ENCODE measurements around the gene PCSK5.
"Not testable (repeated sequence)": the region's sequence is repeated elsewhere in the genome, so short reads cannot be mapped to it uniquely, and the experiment has no call there.

The PCSK5 gene

GRCh38 chr9:76302543-76302942 is 412.1 kb downstream of the PCSK5 start:
- no peaks in the 10 kb centered on the region for H3K27me3 ChIP-seq (ENCODE audit: control insufficient read depth, insufficient read depth, low read length)
- H3K27ac ChIP-seq (ENCODE audit: low read depth, low read length): no peak overlapping the region
- H3K9me3 ChIP-seq (ENCODE audit: control insufficient read depth, insufficient read depth, low read length): no peaks in the 10 kb centered on the region
- no peak overlapping the region for H3K4me3 ChIP-seq (ENCODE audit: low read depth, low read length)
- peaks cover 11% of the 10 kb centered on the region for H3K4me1 ChIP-seq (ENCODE audit: control insufficient read depth, insufficient read depth, low read length)
- no peaks in the 10 kb centered on the region for H3K36me3 ChIP-seq (ENCODE audit: control insufficient read depth, insufficient read depth, low read length)
- H3K9ac ChIP-seq (ENCODE audit: low read depth, low read length): no peak overlapping the region

- no peaks in the 10 kb centered on the region for H3K36me3 ChIP-seq (ENCODE audit: control insufficient read depth, insufficient read depth, low read length)
- H3K27me3 ChIP-seq (ENCODE audit: control insufficient read depth, insufficient read depth, low read length): no peaks in the 10 kb centered on the region
- no peak overlapping the region for H3K27ac ChIP-seq (ENCODE audit: low read depth, low read length)
- H3K4me1 ChIP-seq (ENCODE audit: control insufficient read depth, insufficient read depth, low read length): peaks cover 6% of the 10 kb centered on the region; the same call in 1 of the 2 replicates
- no peak overlapping the region for H3K4me3 ChIP-seq (ENCODE audit: low read depth, low read length)
- H3K9ac ChIP-seq (ENCODE audit: low read depth, low read length): no peak overlapping the region
- H3K9me3 ChIP-seq (ENCODE audit: control insufficient read depth, insufficient read depth, low read length): no peaks in the 10 kb centered on the region
Observed at GRCh38 chr9:76302947-76303550, 412.6 kb downstream of the PCSK5 start.

- H3K9me3 ChIP-seq (ENCODE audit: control insufficient read depth, insufficient read depth, low read length); H3K36me3 ChIP-seq (ENCODE audit: control insufficient read depth, insufficient read depth, low read length); H3K27me3 ChIP-seq (ENCODE audit: control insufficient read depth, insufficient read depth, low read length); H3K4me1 ChIP-seq (ENCODE audit: control insufficient read depth, insufficient read depth, low read length); H3K27ac ChIP-seq (ENCODE audit: low read depth, low read length); H3K4me3 ChIP-seq (ENCODE audit: low read depth, low read length); H3K9ac ChIP-seq (ENCODE audit: low read depth, low read length): not testable (repeated sequence)
Observed at GRCh38 chr9:76307047-76307446, 416.6 kb downstream of the PCSK5 start.

GRCh38 chr9:76310577-76310976 is 420.1 kb downstream of the PCSK5 start:
- Histone ChIP-seq H3K4me1 (ENCODE audit: control insufficient read depth, insufficient read depth, low read length) (no peaks in the 10 kb centered on the region), H3K4me3 (ENCODE audit: low read depth, low read length) (no peak overlapping the region), H3K9ac (ENCODE audit: low read depth, low read length) (no peak overlapping the region), H3K27ac (ENCODE audit: low read depth, low read length) (no peak overlapping the region), H3K27me3 (ENCODE audit: control insufficient read depth, insufficient read depth, low read length) (no peaks in the 10 kb centered on the region), H3K9me3 (ENCODE audit: control insufficient read depth, insufficient read depth, low read length) (no peaks in the 10 kb centered on the region), H3K36me3 (ENCODE audit: control insufficient read depth, insufficient read depth, low read length) (no peaks in the 10 kb centered on the region)

GRCh38 chr9:76310991-76311390 is 420.5 kb downstream of the PCSK5 start:
- H3K36me3 ChIP-seq (ENCODE audit: control insufficient read depth, insufficient read depth, low read length): no peaks in the 10 kb centered on the region
- H3K9me3 ChIP-seq (ENCODE audit: control insufficient read depth, insufficient read depth, low read length): no peaks in the 10 kb centered on the region
- no peaks in the 10 kb centered on the region for H3K27me3 ChIP-seq (ENCODE audit: control insufficient read depth, insufficient read depth, low read length)
- H3K9ac ChIP-seq (ENCODE audit: low read depth, low read length): no peak overlapping the region
- H3K4me1 ChIP-seq (ENCODE audit: control insufficient read depth, insufficient read depth, low read length): no peaks in the 10 kb centered on the region
- no peak overlapping the region for H3K4me3 ChIP-seq (ENCODE audit: low read depth, low read length)
- H3K27ac ChIP-seq (ENCODE audit: low read depth, low read length): no peak overlapping the region

GRCh38 chr9:76311537-76311936 is 421.1 kb downstream of the PCSK5 start:
- Histone ChIP-seq H3K9me3 (ENCODE audit: control insufficient read depth, insufficient read depth, low read length) (no peaks in the 10 kb centered on the region), H3K27me3 (ENCODE audit: control insufficient read depth, insufficient read depth, low read length) (no peaks in the 10 kb centered on the region), H3K4me3 (ENCODE audit: low read depth, low read length) (no peak overlapping the region), H3K27ac (ENCODE audit: low read depth, low read length) (no peak overlapping the region), H3K36me3 (ENCODE audit: control insufficient read depth, insufficient read depth, low read length) (no peaks in the 10 kb centered on the region), H3K9ac (ENCODE audit: low read depth, low read length) (no peak overlapping the region), H3K4me1 (ENCODE audit: control insufficient read depth, insufficient read depth, low read length) (no peaks in the 10 kb centered on the region)

- no peak overlapping the region for H3K9ac ChIP-seq (ENCODE audit: low read depth, low read length)
- no peaks in the 10 kb centered on the region for H3K36me3 ChIP-seq (ENCODE audit: control insufficient read depth, insufficient read depth, low read length)
- H3K4me1 ChIP-seq (ENCODE audit: control insufficient read depth, insufficient read depth, low read length): no peaks in the 10 kb centered on the region
- no peak overlapping the region for H3K4me3 ChIP-seq (ENCODE audit: low read depth, low read length)
- no peaks in the 10 kb centered on the region for H3K9me3 ChIP-seq (ENCODE audit: control insufficient read depth, insufficient read depth, low read length)
- H3K27me3 ChIP-seq (ENCODE audit: control insufficient read depth, insufficient read depth, low read length): no peaks in the 10 kb centered on the region
- no peak overlapping the region for H3K27ac ChIP-seq (ENCODE audit: low read depth, low read length)
Observed at GRCh38 chr9:76313771-76314170, 423.3 kb downstream of the PCSK5 start.

- Histone ChIP-seq H3K4me1 (ENCODE audit: control insufficient read depth, insufficient read depth, low read length) (no peaks in the 10 kb centered on the region), H3K9ac (ENCODE audit: low read depth, low read length) (no peak overlapping the region), H3K36me3 (ENCODE audit: control insufficient read depth, insufficient read depth, low read length) (no peaks in the 10 kb centered on the region), H3K9me3 (ENCODE audit: control insufficient read depth, insufficient read depth, low read length) (no peaks in the 10 kb centered on the region), H3K4me3 (ENCODE audit: low read depth, low read length) (no peak overlapping the region), H3K27me3 (ENCODE audit: control insufficient read depth, insufficient read depth, low read length) (no peaks in the 10 kb centered on the region), H3K27ac (ENCODE audit: low read depth, low read length) (no peak overlapping the region)
Observed at GRCh38 chr9:76314321-76314720, 423.8 kb downstream of the PCSK5 start.

- no peak overlapping the region for H3K4me3 ChIP-seq (ENCODE audit: low read depth, low read length)
- H3K27ac ChIP-seq (ENCODE audit: low read depth, low read length): no peak overlapping the region
- H3K36me3 ChIP-seq (ENCODE audit: control insufficient read depth, insufficient read depth, low read length): no peaks in the 10 kb centered on the region
- no peaks in the 10 kb centered on the region for H3K4me1 ChIP-seq (ENCODE audit: control insufficient read depth, insufficient read depth, low read length)
- no peaks in the 10 kb centered on the region for H3K9me3 ChIP-seq (ENCODE audit: control insufficient read depth, insufficient read depth, low read length)
- no peak overlapping the region for H3K9ac ChIP-seq (ENCODE audit: low read depth, low read length)
- H3K27me3 ChIP-seq (ENCODE audit: control insufficient read depth, insufficient read depth, low read length): no peaks in the 10 kb centered on the region
Observed at GRCh38 chr9:76316069-76316468, 425.6 kb downstream of the PCSK5 start.

GRCh38 chr9:76319466-76319865 is 429.0 kb downstream of the PCSK5 start:
- not testable (repeated sequence) for H3K27ac ChIP-seq (ENCODE audit: low read depth, low read length); H3K9ac ChIP-seq (ENCODE audit: low read depth, low read length); H3K9me3 ChIP-seq (ENCODE audit: control insufficient read depth, insufficient read depth, low read length); H3K4me1 ChIP-seq (ENCODE audit: control insufficient read depth, insufficient read depth, low read length); H3K27me3 ChIP-seq (ENCODE audit: control insufficient read depth, insufficient read depth, low read length); H3K4me3 ChIP-seq (ENCODE audit: low read depth, low read length); H3K36me3 ChIP-seq (ENCODE audit: control insufficient read depth, insufficient read depth, low read length)

- H3K9me3 ChIP-seq (ENCODE audit: control insufficient read depth, insufficient read depth, low read length): no peaks in the 10 kb centered on the region
- no peaks in the 10 kb centered on the region for H3K27me3 ChIP-seq (ENCODE audit: control insufficient read depth, insufficient read depth, low read length)
- H3K4me1 ChIP-seq (ENCODE audit: control insufficient read depth, insufficient read depth, low read length): no peaks in the 10 kb centered on the region
- H3K27ac ChIP-seq (ENCODE audit: low read depth, low read length): no peak overlapping the region
- H3K36me3 ChIP-seq (ENCODE audit: control insufficient read depth, insufficient read depth, low read length): no peaks in the 10 kb centered on the region
- H3K4me3 ChIP-seq (ENCODE audit: low read depth, low read length): no peak overlapping the region
- H3K9ac ChIP-seq (ENCODE audit: low read depth, low read length): no peak overlapping the region
Observed at GRCh38 chr9:76321195-76321828, 430.8 kb downstream of the PCSK5 start.
